ENCODE results near the gene PCCA.

PCCA gene

GRCh38 chr13:100197591-100198365, 108.9 kb downstream of the PCCA start:
- no peak for DNase-seq (ENCODE audit: low read depth)
- TF ChIP-seq CTCF (conservative IDR thresholded peaks at IDR 0.05; ENCODE audit: control insufficient read depth, insufficient read depth, low read depth, low read length) = no peak
- no peak overlapping the region for H3K4me3 ChIP-seq (ENCODE audit: control insufficient read depth, low read depth, low read length)

- H3K4me3 ChIP-seq (ENCODE audit: control insufficient read depth, low read depth, low read length) = no peak overlapping the region
- no peak for TF ChIP-seq CTCF (conservative IDR thresholded peaks at IDR 0.05; ENCODE audit: control insufficient read depth, insufficient read depth, low read depth, low read length)
- peak; percentile 61 for DNase-seq (ENCODE audit: low read depth)
Observed at GRCh38 chr13:100203696-100204367, 114.9 kb downstream of the PCCA start.

GRCh38 chr13:100208002-100208401, 119.1 kb downstream of the PCCA start:
- H3K4me3 ChIP-seq (ENCODE audit: control insufficient read depth, low read depth, low read length) = no peak overlapping the region
- TF ChIP-seq CTCF (conservative IDR thresholded peaks at IDR 0.05; ENCODE audit: control insufficient read depth, insufficient read depth, low read depth, low read length) = no peak
- no peak for DNase-seq (ENCODE audit: low read depth)

GRCh38 chr13:100208626-100209025, 119.7 kb downstream of the PCCA start:
- no peak overlapping the region for H3K4me3 ChIP-seq (ENCODE audit: control insufficient read depth, low read depth, low read length)
- DNase-seq (ENCODE audit: low read depth) = peak; percentile 62
- no peak for TF ChIP-seq CTCF (conservative IDR thresholded peaks at IDR 0.05; ENCODE audit: control insufficient read depth, insufficient read depth, low read depth, low read length)

- peak; percentile 84 for DNase-seq (ENCODE audit: low read depth)
- H3K4me3 ChIP-seq (ENCODE audit: control insufficient read depth, low read depth, low read length) = no peak overlapping the region
- no peak for TF ChIP-seq CTCF (conservative IDR thresholded peaks at IDR 0.05; ENCODE audit: control insufficient read depth, insufficient read depth, low read depth, low read length)
Observed at GRCh38 chr13:100209857-100210825, 121.2 kb downstream of the PCCA start.

- peak; percentile 45 for DNase-seq (ENCODE audit: low read depth)
- H3K4me3 ChIP-seq (ENCODE audit: control insufficient read depth, low read depth, low read length) = no peak overlapping the region
- no peak for TF ChIP-seq CTCF (conservative IDR thresholded peaks at IDR 0.05; ENCODE audit: control insufficient read depth, insufficient read depth, low read depth, low read length)
Observed at GRCh38 chr13:100211016-100211710, 122.3 kb downstream of the PCCA start.

All from fibroblast of mammary gland (primary cell).